BE2C (cell line): ENCODE data around the gene TULP4.
"Not testable (repeated sequence)": the region's sequence is repeated elsewhere in the genome, so short reads cannot be mapped to it uniquely, and the experiment has no call there.

ENCODE experiments used
- DNase-seq: peaks from one replicate; pipeline ENCODE4 v3.0.0-alpha.2; 2020
- H3K27me3 ChIP-seq: fragments of 250-450 bp; sonication (Bioruptor Pico); 2 replicates; pipeline ENCODE4 v1.5.1; 2020; ENCODE audit warnings: mild to moderate bottlenecking
- H3K36me3 ChIP-seq: fragments of 250-450 bp; sonication (Bioruptor Pico); 2 replicates; pipeline ENCODE4 v1.5.1; 2020; ENCODE audit warnings: mild to moderate bottlenecking
- H3K4me1 ChIP-seq: fragments of 250-450 bp; sonication (Bioruptor Pico); 2 replicates; pipeline ENCODE4 v1.5.1; 2020
- H3K4me3 ChIP-seq: 2 replicates; pipeline ENCODE4 v1.5.1; 2011; ENCODE audit warnings: low read depth, low read length
- H3K9me3 ChIP-seq: fragments of 250-450 bp; sonication (Bioruptor Pico); 2 replicates; pipeline ENCODE4 v1.5.1; 2020
- CTCF ChIP-seq: IDR thresholded peaks from 2 replicates; pipeline ENCODE4 v1.5.1; 2012; ENCODE audit warnings: mild to moderate bottlenecking, low read depth, low read length

The TULP4 gene

GRCh38 chr6:158332237-158332636 lies 20.0 kb downstream of the TULP4 start:
- H3K4me1 ChIP-seq = no peaks in the 10 kb centered on the region
- no peaks in the 10 kb centered on the region for H3K27me3 ChIP-seq
- no peak for DNase-seq
- H3K36me3 ChIP-seq = peaks cover 8% of the 10 kb centered on the region
- no peak overlapping the region for H3K4me3 ChIP-seq
- TF ChIP-seq CTCF = no peak
- no peaks in the 10 kb centered on the region for H3K9me3 ChIP-seq

- no peak overlapping the region for H3K4me3 ChIP-seq
- no peak for DNase-seq
- TF ChIP-seq CTCF = no peak
- H3K4me1 ChIP-seq = no peaks in the 10 kb centered on the region
- H3K36me3 ChIP-seq = peaks cover 10% of the 10 kb centered on the region
- no peaks in the 10 kb centered on the region for H3K27me3 ChIP-seq
- no peaks in the 10 kb centered on the region for H3K9me3 ChIP-seq
Observed at GRCh38 chr6:158333094-158333493, 20.8 kb downstream of the TULP4 start.

GRCh38 chr6:158334534-158334933 lies 22.3 kb downstream of the TULP4 start:
- Histone ChIP-seq H3K9me3 (no peaks in the 10 kb centered on the region), H3K4me3 (no peak overlapping the region), H3K4me1 (no peaks in the 10 kb centered on the region), H3K36me3 (peaks cover 10% of the 10 kb centered on the region), H3K27me3 (no peaks in the 10 kb centered on the region)
- no peak for DNase-seq
- TF ChIP-seq CTCF = no peak

- peaks cover 10% of the 10 kb centered on the region for H3K36me3 ChIP-seq
- H3K4me3 ChIP-seq = no peak overlapping the region
- DNase-seq = no peak
- TF ChIP-seq CTCF = no peak
- H3K27me3 ChIP-seq = no peaks in the 10 kb centered on the region
- H3K9me3 ChIP-seq = no peaks in the 10 kb centered on the region
- H3K4me1 ChIP-seq = no peaks in the 10 kb centered on the region
Observed at GRCh38 chr6:158337332-158337731, 25.1 kb downstream of the TULP4 start.

- H3K9me3 ChIP-seq = no peaks in the 10 kb centered on the region
- no peak overlapping the region for H3K4me3 ChIP-seq
- no peak for DNase-seq
- no peak for TF ChIP-seq CTCF
- peaks cover 4% of the 10 kb centered on the region; the same call in 1 of the 2 replicates for H3K36me3 ChIP-seq
- no peaks in the 10 kb centered on the region for H3K27me3 ChIP-seq
- H3K4me1 ChIP-seq = no peaks in the 10 kb centered on the region
Observed at GRCh38 chr6:158338311-158339112, 26.2 kb downstream of the TULP4 start.

- not testable (repeated sequence) for DNase-seq, H3K4me1 ChIP-seq, H3K9me3 ChIP-seq, H3K4me3 ChIP-seq, H3K36me3 ChIP-seq, H3K27me3 ChIP-seq
Observed at GRCh38 chr6:158339197-158339596, 26.9 kb downstream of the TULP4 start.
